Mesenteric fat pad (tissue), 1 donor: ENCODE measurements around the gene PLCB1. TPM values are rescaled to one million over a fixed set of nuclear protein-coding genes. Genes with fewer than 3 reads are reported as not detected.

Source experiments
- DNase-seq: peaks from one replicate; pipeline ENCODE4 v3.0.0-alpha.2; 2020; ENCODE audit warnings: low spot score
- total RNA-seq: library from RNA; stranded (reverse); fragmentation: NEBNext Ultra II Directional; extraction: Animal tissue kit (Norgen Biotek cat#: 25700); gene quantifications from one replicate; pipeline ENCODE4 v1.2.1, GENCODE V29; 2021
- donor health status: DM: yes; HTN: yes; CAD: no.

Gene PLCB1
- total RNA-seq, 1 donor from 2014 or later = 16.9 TPM

GRCh38 chr20:8210749-8211148 is 78.7 kb downstream of the PLCB1 start:
- no peak for DNase-seq

DNA sequence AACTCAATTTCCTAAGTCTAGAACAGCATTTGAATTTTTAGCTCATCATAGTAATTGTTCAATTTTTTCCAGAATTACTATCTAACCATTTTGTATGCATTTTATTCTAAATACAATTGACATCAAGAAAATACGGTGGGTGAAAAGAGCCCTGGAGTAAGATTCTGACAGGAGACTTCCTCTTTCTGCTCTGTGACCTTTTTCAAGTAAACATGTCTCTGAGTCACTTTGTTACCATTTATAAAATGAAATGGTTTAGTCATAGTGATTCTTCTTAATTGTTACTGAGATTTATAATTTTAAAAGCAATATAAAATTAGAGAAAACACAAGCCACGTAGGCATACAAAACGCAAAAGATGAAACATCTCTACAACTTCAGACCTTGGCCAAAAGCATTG is 80.2 kb downstream of the PLCB1 start:
- no peak for DNase-seq

DNA sequence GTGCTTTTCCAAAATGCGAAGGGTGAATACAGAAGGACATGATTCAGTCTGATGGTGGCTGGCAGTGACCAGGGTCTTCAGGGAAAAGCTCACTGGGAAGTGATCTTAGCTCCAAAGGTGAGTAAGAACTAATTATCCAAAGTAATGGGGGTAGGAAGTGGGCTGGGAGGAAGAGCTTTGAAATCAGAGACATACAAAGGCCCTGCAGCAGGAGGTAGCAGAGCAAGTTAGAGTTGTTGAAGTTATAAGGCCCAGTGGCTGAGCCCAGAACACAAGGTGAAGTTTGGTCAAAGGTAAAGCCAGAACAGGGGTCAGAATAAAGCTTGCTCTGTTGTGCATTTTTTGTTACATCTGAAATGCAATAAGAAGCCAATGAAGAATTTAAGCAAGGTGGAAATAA is 81.2 kb downstream of the PLCB1 start:
- no peak for DNase-seq

- no peak for DNase-seq
Measured at GRCh38 chr20:8213831-8214587, 81.9 kb downstream of the PLCB1 start.

DNA sequence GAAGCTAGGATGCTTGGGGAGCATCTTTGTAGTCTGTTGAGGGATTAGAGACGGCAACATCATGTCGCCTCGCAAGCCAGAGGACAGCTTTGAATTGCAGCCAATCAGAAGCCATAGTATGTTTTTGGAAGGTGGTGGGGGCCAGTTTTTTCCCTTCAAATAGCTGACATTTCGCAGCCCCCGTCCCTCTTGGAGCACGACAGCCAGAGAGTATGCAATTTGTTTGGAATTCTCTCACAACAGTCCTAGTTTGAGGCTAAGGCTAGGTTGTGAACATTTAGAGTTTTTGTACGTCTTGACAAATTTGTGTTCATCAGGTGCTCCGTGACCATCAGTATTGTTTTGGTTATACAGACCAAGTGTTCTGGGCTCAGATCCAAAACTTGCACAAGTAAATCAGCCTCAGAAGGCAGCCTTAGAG is 83.3 kb downstream of the PLCB1 start:
- DNase-seq = no peak

GRCh38 chr20:8216375-8217200 is 84.5 kb downstream of the PLCB1 start:
- no peak for DNase-seq

DNA sequence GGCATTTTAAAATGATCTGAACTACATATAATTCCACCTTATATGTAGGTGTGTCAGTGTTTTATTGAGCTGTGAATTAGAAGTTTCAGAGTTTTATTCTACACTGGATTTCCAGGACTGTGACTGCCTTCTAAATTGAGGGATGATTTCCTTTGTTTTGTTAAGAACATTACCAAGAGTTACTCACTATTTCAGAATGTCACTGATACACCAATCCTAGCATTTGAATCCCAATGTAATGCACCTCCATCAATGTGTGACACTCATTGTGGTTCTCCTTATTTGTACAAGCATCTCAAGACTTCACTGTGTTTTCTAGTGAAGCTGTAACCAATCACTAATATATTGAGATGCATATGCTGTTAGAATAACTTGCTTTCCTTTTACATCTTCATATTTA is 86.8 kb downstream of the PLCB1 start:
- no peak for DNase-seq

GRCh38 chr20:8219403-8219802 is 87.3 kb downstream of the PLCB1 start:
- DNase-seq = no peak

DNA sequence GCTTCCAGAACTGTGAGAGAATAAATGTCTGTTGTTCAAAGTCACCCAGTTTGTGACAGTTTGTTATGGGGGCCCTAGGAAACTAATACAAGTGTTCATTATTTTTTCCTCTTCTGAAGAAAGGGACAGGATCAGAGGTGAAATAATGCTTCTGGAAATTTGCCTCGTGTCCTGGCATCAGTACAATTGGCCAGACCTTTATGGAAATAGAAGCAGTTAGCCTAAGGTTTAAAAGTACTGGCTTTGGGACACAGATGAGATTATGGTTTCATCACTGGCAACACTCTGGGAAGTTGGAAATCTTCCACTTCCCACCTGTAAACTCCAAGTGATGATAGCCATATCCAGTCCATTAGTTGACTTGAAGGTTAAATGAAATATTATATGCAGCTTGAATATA is 88.7 kb downstream of the PLCB1 start:
- DNase-seq = no peak

- DNase-seq = no peak
Measured at GRCh38 chr20:8221887-8222419, 89.9 kb downstream of the PLCB1 start.

DNA sequence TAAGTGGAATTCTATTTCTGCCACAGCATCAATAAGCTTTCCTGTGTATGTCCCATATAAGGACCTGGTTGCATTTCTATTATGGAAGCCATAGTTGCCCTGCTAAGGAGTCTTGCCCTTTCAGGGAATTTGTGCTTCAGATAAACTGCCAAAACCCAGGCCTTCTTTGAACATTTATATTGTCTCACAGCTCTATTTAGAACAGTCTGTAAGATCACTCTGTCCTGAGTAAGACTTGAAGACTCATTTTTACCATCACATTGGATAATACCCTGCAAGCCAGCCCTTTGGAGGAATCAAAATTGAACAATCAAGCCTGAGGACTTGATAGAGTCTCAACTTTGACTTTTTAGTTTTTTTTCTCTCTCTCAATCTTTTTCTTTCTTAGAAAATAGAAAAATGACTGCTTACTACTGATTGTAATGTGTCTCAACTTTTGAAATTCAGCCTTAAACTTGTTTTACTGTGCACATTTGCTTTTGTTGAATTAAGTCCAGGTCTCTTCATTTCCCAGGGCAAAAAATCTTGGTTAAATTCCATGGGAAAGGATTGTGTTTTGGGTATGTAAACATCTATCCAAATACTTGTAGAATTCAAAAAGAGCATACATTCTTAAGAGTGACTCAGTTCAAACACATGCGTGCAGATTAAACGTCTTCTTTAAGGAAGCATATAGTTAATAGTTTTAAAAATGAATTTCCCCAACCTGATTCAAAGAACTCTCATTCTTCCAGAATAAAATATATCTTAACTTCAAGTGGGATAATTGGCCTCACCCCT is 91.2 kb downstream of the PLCB1 start:
- DNase-seq = no peak

- DNase-seq = no peak
Measured at GRCh38 chr20:8225658-8226057, 93.6 kb downstream of the PLCB1 start.

DNA sequence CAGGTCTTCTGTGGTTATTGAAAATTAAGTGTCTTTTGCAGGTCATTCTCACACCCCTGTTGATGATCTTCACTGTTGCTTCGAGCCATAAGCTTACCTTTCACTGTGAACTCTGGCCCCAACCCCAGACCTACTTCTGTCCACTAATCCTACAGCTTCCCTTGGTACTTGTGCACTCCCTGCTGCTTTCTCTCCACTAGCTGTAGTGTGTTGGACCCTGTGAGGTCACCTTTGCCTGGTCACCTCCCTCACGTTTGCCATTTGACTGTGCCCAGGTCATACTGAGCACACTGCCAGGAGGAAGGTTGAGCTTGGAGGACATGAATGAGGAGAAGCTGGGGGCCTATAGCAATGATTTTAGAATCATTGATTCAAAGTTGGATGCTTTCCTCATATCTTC is 94.0 kb downstream of the PLCB1 start:
- DNase-seq = no peak

GRCh38 chr20:8227293-8227692 is 95.2 kb downstream of the PLCB1 start:
- DNase-seq = no peak

DNA sequence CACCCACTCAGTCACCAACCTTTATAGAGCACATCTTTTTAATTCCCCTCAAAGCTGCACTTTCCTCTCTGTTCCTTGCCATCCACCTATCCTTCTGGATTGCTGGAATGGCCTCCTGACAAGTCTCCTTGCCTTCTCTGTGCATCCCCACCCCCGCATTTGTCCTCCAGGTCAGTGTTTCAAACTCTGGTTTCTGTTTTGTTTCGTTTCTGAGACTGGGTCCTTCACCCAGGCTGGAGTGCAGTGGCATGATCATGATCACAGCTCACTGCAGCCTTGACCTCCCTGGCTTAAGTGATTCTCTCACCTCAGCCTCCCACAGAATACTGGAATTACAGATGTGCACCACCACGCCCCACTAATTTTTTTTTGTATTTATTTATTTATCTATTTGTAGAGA is 96.2 kb downstream of the PLCB1 start:
- no peak for DNase-seq

- DNase-seq = no peak
Measured at GRCh38 chr20:8229090-8229489, 97.0 kb downstream of the PLCB1 start.

GRCh38 chr20:8231038-8231437 is 99.0 kb downstream of the PLCB1 start:
- DNase-seq = no peak

DNA sequence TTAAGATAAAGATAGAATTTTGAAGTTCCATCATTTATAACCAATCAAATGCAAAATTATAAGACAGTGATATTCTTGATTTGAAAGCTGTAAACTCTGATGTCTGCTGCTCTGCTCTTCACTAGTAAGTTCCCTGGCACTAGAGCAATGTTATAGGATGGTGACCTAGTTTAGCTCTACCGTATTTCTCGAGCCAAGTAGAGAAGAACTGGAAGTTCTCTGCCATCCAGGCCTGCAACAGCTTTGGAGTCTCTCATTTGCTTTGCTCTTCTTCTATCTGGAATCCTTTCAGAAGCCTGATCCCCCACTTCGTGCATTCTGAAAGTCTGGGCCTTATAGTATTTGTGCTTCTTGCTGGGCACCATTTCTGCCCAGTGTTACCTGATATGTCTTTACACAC is 100.3 kb downstream of the PLCB1 start:
- no peak for DNase-seq

DNA sequence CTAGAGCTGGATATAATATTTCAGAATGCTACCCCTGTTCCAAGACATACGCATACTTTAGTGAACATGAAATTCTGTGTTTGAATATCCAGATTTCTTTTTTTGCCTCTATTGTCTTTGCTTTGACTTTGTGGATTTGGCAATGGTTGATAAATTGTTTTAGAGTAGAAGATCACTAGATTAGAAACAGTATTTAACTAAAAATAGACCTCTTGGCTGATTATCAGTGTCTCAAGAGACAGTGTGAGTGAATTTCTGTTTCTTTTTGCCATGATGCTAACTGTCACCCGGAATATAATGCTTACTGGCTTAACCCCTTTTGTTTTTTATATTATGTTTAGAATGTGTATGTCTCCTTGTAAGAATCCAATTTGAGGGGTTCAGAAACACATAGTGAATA is 102.5 kb downstream of the PLCB1 start:
- no peak for DNase-seq

DNA sequence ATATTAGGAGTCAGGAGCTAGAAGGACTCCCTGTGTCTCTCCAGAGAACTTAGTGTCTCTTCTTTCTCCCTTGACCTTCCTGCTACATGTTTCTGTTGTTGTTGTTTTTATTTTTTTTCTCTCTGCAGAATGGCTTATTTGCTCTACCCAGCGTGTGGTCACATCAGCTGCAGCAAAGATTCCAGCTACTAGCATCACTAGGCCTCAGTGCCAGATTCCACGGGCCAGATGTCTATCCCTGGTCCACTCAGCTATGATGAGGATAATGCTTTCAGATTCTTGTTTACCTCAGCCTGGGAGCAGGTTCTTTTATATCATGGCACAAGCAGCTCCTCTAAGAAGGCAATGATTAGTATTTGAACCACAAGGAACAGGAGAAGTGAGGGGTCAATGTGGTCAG is 110.0 kb downstream of the PLCB1 start:
- DNase-seq = no peak

DNA sequence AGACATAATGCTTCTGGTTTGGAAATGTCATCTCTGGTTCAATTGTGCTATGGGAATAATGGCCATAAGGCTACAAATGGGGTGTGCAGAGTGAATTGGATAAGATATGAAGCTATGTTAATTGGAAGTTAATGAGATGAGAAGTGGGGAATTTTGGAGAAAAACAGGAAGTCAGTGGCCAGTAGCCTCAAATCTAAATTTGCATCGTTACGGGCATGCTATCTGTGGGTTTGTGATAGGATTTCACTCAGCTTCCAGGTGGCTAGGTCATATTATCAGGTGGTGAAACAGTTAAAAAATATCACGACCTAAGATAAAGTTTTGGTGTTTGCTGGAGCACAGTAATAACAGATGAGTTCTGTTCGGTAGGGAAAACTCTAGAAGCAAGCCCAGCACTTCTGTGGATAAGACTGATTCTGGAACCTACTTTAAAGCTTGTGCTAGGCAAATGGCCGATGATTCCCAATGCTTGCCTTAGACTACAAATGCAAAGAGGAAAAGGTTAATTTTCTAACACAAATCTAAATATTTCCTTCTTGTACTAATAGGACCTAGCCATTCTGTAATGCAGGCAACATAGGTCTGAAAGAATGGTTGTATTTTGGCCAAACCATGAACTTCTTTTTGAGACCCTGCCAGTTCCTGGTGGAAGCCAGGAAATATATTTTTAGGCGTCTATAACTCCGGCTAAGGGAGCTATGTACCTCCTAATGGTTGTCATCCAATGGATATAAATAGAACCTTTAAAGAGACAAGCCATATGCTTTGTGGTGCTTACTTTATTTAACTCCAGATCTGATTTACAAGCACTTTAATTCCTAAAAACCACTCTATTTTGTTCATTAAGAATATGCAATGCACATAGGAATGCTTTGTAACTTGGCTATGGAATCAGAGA is 111.0 kb downstream of the PLCB1 start:
- DNase-seq = no peak
